Measurements from ENCODE around the gene MAST2. TPM values are rescaled to one million over a fixed set of nuclear protein-coding genes. Genes with fewer than 3 reads are reported as not detected.

MAST2 gene
- total and polyA plus RNA-seq, 2 donors (not counting 3 experiments of a cell fraction or from before 2014, with no cell fraction given) = 25.0 to 41.2 TPM

- TSS peak; percentile 87 for BruUV-seq (replicated peaks)
- TF ChIP-seq GATA2 (IDR thresholded peaks at IDR 0.05; ENCODE audit: insufficient read depth, insufficient read length, low read depth, low read length) = no peak
- TF ChIP-seq CTCF (IDR thresholded peaks at IDR 0.05; ENCODE audit: extremely low read depth in 1 of 2, insufficient read depth in 1 of 2, low read depth in 1 of 2, low read length in 2 of 2) = no peak
- peak; percentile 83 for TF ChIP-seq FOS (IDR thresholded peaks at IDR 0.05; ENCODE audit: borderline replicate concordance, insufficient read depth, low read length)
- TF ChIP-seq EZH2 (IDR thresholded peaks at IDR 0.05; ENCODE audit: borderline replicate concordance, low read depth, low read length, severe bottlenecking) = no peak
- TF ChIP-seq JUN (IDR thresholded peaks at IDR 0.05; ENCODE audit: borderline replicate concordance, insufficient read depth, insufficient read length, low read depth) = peak; percentile 82
- TF ChIP-seq POLR2A (IDR thresholded peaks at IDR 0.05; ENCODE audit: low read depth, low read length) = peak; percentile 32
- TF ChIP-seq POLR2AphosphoS5 (IDR thresholded peaks at IDR 0.05; ENCODE audit: insufficient read depth, low read depth, low read length) = no peak
- TF ChIP-seq MYC (IDR thresholded peaks at IDR 0.05; ENCODE audit: low read depth, low read length) = no peak
- TF ChIP-seq MAX (IDR thresholded peaks at IDR 0.05; ENCODE audit: insufficient read depth, insufficient read length) = no peak
- H3K4me2 ChIP-seq (ENCODE audit: insufficient read depth, low read length) = peak overlapping the region; percentile 62
- ChIA-PET POLR2A (no interaction called here), CTCF (no interaction called here)
- H3K9ac ChIP-seq (replicated peaks; ENCODE audit: extremely low read depth, insufficient read depth, low read length) = peak overlapping the region; percentile 50
- H3K79me2 ChIP-seq (ENCODE audit: control insufficient read depth, insufficient read depth, low read length) = peaks cover 6% of the 10 kb centered on the region
- H2AFZ ChIP-seq (ENCODE audit: low read depth, low read length) = peak overlapping the region; percentile 31
- no peaks in the 10 kb centered on the region for H3K9me3 ChIP-seq (replicated peaks; ENCODE audit: control insufficient read depth, insufficient read depth, low read length)
- H3K36me3 ChIP-seq (ENCODE audit: control insufficient read depth in 2 of 2, extremely low read depth in 1 of 2, insufficient read depth in 2 of 2, low read length in 2 of 2) = no peaks in the 10 kb centered on the region
- H3K27ac ChIP-seq (ENCODE audit: insufficient read depth, low read depth, low read length) = peak overlapping the region; percentile 60
- dilution Hi-C loops (cut with MboI; ENCODE audit: extremely low pct_ligation_motif_present, low sequenced_read_pairs) (no loop called here), intact Hi-C loops (cut with micrococcal nuclease) (loop anchor here (5.0 kb wide), 1 partner anchor 330 kb away; no protein-coding TSS in a partner anchor)
- peak overlapping the region in 1 of 3 experiments; percentile 32 for H3K4me3 ChIP-seq (replicated peaks in 1 of 3; ENCODE audit: insufficient read depth in 1 of 3, low read depth in 1 of 3, low read length in 3 of 3)
- FAIRE-seq (peak; percentile 82), DNase-seq (ENCODE audit: low read depth, low spot score) (peak; percentile 94)
- H3K27me3 ChIP-seq (ENCODE audit: control insufficient read depth in 2 of 2, insufficient read depth in 2 of 2, low read length in 2 of 2) = no peaks in the 10 kb centered on the region
- no peaks in the 10 kb centered on the region for H3K9me1 ChIP-seq (replicated peaks; ENCODE audit: control insufficient read depth, extremely low read depth, insufficient read depth, low read length)
- no peaks in the 10 kb centered on the region for H4K20me1 ChIP-seq (replicated peaks; ENCODE audit: control insufficient read depth, extremely low read depth, insufficient read depth, low read length)
- H3K4me1 ChIP-seq (ENCODE audit: control insufficient read depth, extremely low read depth, insufficient read depth, low read length) = peaks cover 17% of the 10 kb centered on the region
These were observed 88.8 kb downstream of the MAST2 start for GRCh38 chr1:45892068-45892785.

Measured in endothelial cell of umbilical vein (primary cell).